Measurements from ENCODE around the gene ZNF74.

ZNF74 gene

DNA sequence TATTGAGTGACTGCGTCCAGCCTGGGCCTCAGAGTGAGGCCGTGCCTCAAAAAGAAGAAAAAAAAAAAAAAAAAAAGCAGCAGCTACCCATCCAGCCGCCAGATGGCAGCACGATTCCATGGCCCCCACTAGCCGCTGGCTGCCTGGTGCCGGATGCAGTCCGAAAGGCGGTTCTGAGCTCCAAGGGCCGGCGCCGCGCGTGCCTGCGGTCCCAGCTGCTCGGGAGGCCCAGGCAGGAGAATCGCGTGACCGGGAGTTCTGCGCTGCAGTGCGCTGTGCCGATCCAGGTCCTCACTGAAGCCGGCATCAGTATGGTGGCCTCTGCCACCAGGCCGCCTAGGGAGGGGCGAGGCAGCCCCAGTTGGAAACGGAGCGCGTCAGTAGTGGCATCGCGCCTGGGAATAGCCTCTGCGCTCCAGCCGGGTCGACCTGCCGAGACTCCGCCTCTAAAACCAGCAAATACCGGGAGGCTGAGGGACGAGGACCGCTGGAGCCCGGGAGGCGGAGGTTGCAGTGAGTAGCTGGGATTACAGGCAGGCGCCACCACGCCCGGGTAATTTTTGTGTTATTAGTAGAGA, 24.3 kb downstream of the ZNF74 start:
- Histone ChIP-seq H3K4me3 (IDR thresholded peaks at IDR 0.05; ENCODE audit: insufficient read depth, low read depth, low read length) (no peak overlapping the region), H3K36me3 (ENCODE audit: insufficient read depth) (no peaks in the 10 kb centered on the region), H3K27ac (no peak overlapping the region), H3K27me3 (ENCODE audit: insufficient read depth, low read depth) (no peaks in the 10 kb centered on the region), H3K4me1 (ENCODE audit: low read depth, poor library complexity, severe bottlenecking) (peaks cover 4% of the 10 kb centered on the region), H3K9ac (no peak overlapping the region), H2AFZ (ENCODE audit: low read depth) (peak overlapping the region; percentile 68), H3K4me2 (peak overlapping the region; percentile 57; the same call in 1 of the 2 replicates), H3K79me2 (ENCODE audit: insufficient read depth, low read depth) (no peaks in the 10 kb centered on the region), H4K20me1 (ENCODE audit: insufficient read depth) (no peaks in the 10 kb centered on the region)
- TF ChIP-seq, protein P1, sequence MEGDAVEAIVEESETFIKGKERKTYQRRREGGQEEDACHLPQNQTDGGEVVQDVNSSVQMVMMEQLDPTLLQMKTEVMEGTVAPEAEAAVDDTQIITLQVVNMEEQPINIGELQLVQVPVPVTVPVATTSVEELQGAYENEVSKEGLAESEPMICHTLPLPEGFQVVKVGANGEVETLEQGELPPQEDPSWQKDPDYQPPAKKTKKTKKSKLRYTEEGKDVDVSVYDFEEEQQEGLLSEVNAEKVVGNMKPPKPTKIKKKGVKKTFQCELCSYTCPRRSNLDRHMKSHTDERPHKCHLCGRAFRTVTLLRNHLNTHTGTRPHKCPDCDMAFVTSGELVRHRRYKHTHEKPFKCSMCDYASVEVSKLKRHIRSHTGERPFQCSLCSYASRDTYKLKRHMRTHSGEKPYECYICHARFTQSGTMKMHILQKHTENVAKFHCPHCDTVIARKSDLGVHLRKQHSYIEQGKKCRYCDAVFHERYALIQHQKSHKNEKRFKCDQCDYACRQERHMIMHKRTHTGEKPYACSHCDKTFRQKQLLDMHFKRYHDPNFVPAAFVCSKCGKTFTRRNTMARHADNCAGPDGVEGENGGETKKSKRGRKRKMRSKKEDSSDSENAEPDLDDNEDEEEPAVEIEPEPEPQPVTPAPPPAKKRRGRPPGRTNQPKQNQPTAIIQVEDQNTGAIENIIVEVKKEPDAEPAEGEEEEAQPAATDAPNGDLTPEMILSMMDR (conservative IDR thresholded peaks at IDR 0.05; ENCODE audit: low read depth, low read length): peak; percentile 85

- Histone ChIP-seq H3K4me1 (ENCODE audit: low read depth, poor library complexity, severe bottlenecking) (peaks cover 4% of the 10 kb centered on the region), H3K36me3 (ENCODE audit: insufficient read depth) (no peaks in the 10 kb centered on the region), H4K20me1 (ENCODE audit: insufficient read depth) (no peaks in the 10 kb centered on the region), H3K27ac (no peak overlapping the region), H3K4me2 (no peak overlapping the region), H3K27me3 (ENCODE audit: insufficient read depth, low read depth) (no peaks in the 10 kb centered on the region), H3K79me2 (ENCODE audit: insufficient read depth, low read depth) (no peaks in the 10 kb centered on the region), H3K9ac (no peak overlapping the region), H3K4me3 (IDR thresholded peaks at IDR 0.05; ENCODE audit: insufficient read depth, low read depth, low read length) (no peak overlapping the region), H2AFZ (ENCODE audit: low read depth) (no peak overlapping the region)
- TF ChIP-seq, protein P1 (conservative IDR thresholded peaks at IDR 0.05; ENCODE audit: low read depth, low read length): no peak
Measured at GRCh38 chr22:20419664-20419951, 25.7 kb downstream of the ZNF74 start.

DNA sequence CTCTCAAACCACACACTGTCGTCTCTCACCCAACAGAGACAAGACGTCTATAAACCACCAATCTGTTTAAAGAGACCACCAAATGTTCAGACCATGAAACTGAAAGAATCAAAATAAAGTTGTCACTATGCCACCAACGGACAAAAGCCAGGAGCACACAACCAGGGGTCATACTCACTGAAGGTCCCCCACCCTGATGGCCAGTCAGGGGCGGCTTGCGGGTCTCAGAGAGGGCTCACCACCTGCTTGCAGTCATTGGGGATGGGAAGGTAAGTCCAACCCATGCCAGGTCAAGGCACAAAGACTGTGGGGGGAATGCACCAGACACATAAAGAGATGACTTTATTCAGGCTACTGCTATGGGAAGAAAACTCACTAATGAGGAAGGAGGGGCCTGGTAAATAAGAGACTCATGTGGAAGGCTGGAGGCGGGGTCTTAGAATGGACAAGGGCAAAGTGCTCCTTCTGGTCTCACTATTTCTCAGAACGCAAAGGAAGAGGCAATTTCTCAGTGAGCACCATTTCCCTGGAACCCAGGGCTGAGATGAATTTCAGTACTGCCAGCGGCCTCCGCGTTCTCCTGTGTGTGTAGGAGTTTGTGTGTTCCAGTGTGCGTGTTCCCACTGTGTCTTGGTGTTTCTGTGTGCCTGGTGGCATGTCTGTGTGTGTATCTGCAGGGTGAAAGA, 26.3 kb downstream of the ZNF74 start:
- no peak overlapping the region for H3K4me3 ChIP-seq (IDR thresholded peaks at IDR 0.05; ENCODE audit: insufficient read depth, low read depth, low read length)
- H3K4me2 ChIP-seq: no peak overlapping the region
- no peaks in the 10 kb centered on the region for H3K79me2 ChIP-seq (ENCODE audit: insufficient read depth, low read depth)
- no peaks in the 10 kb centered on the region for H3K36me3 ChIP-seq (ENCODE audit: insufficient read depth)
- no peak overlapping the region for H2AFZ ChIP-seq (ENCODE audit: low read depth)
- TF ChIP-seq, protein P1 (conservative IDR thresholded peaks at IDR 0.05; ENCODE audit: low read depth, low read length): no peak
- no peaks in the 10 kb centered on the region for H3K27me3 ChIP-seq (ENCODE audit: insufficient read depth, low read depth)
- no peak overlapping the region for H3K9ac ChIP-seq
- H3K27ac ChIP-seq: no peak overlapping the region
- no peaks in the 10 kb centered on the region for H4K20me1 ChIP-seq (ENCODE audit: insufficient read depth)
- H3K4me1 ChIP-seq (ENCODE audit: low read depth, poor library complexity, severe bottlenecking): peaks cover 4% of the 10 kb centered on the region

DNA sequence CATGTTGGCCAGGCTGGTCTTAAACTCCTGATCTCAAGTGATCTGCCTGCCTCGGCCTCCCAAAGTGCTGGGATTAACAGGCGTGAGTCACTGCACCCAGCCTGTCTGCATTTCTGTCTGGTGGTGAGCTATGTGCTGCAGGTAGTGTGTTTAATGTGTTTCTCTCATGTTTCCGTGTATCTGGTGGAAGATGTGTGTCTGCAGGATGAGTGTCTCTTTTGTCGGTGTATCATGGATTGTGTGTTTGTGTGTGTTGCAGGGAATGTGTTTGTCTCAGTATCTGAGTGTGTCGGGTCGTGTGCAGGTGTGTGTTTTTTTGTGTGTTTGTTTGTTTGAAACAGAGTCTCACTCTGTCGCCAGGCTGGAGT, 27.5 kb downstream of the ZNF74 start:
- no peak overlapping the region for H3K4me2 ChIP-seq
- H3K9ac ChIP-seq: no peak overlapping the region
- no peaks in the 10 kb centered on the region for H3K36me3 ChIP-seq (ENCODE audit: insufficient read depth)
- no peaks in the 10 kb centered on the region for H3K79me2 ChIP-seq (ENCODE audit: insufficient read depth, low read depth)
- no peak overlapping the region for H3K4me3 ChIP-seq (IDR thresholded peaks at IDR 0.05; ENCODE audit: insufficient read depth, low read depth, low read length)
- H3K27ac ChIP-seq: no peak overlapping the region
- TF ChIP-seq, protein P1 (conservative IDR thresholded peaks at IDR 0.05; ENCODE audit: low read depth, low read length): no peak
- H3K4me1 ChIP-seq (ENCODE audit: low read depth, poor library complexity, severe bottlenecking): peaks cover 4% of the 10 kb centered on the region
- H4K20me1 ChIP-seq (ENCODE audit: insufficient read depth): no peaks in the 10 kb centered on the region
- no peaks in the 10 kb centered on the region for H3K27me3 ChIP-seq (ENCODE audit: insufficient read depth, low read depth)
- H2AFZ ChIP-seq (ENCODE audit: low read depth): no peak overlapping the region
